C4-2B (cell line): ENCODE results near the gene EDC3.
"Not testable (repeated sequence)": the region's sequence is repeated elsewhere in the genome, so short reads cannot be mapped to it uniquely, and the experiment has no call there.

Experiments
- ZFX ChIP-seq: fragments of 450-650 bp; IDR thresholded peaks from 2 replicates; pipeline ENCODE4 v1.6.1; 2017
- TF ChIP-seq, protein P1 (sequence below): fragments of 450-650 bp; conservative IDR thresholded peaks from 2 replicates; pipeline ENCODE4 v1.5.1; 2017; ENCODE audit warnings: mild to moderate bottlenecking

DNA sequence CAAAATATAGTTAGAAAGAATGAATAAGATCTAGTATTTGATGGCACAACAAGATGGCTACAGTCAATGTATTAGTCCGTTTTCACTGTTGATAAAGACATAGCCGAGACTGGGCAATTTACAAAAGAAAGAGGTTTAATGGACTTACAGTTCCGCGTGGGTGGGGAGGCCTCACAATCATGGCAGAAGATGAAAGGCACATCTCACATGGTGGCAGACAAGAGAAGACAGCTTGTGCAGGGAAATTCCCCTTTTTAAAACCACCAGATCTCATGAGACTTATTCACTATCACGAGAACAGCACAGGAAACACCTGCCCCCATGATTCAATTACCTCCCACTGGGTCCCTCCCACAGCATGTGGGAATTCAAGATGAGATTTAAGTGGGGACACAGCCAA is 42.4 kb upstream of the EDC3 start:
- TF ChIP-seq, protein P1, sequence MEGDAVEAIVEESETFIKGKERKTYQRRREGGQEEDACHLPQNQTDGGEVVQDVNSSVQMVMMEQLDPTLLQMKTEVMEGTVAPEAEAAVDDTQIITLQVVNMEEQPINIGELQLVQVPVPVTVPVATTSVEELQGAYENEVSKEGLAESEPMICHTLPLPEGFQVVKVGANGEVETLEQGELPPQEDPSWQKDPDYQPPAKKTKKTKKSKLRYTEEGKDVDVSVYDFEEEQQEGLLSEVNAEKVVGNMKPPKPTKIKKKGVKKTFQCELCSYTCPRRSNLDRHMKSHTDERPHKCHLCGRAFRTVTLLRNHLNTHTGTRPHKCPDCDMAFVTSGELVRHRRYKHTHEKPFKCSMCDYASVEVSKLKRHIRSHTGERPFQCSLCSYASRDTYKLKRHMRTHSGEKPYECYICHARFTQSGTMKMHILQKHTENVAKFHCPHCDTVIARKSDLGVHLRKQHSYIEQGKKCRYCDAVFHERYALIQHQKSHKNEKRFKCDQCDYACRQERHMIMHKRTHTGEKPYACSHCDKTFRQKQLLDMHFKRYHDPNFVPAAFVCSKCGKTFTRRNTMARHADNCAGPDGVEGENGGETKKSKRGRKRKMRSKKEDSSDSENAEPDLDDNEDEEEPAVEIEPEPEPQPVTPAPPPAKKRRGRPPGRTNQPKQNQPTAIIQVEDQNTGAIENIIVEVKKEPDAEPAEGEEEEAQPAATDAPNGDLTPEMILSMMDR = not testable (repeated sequence)
- not testable (repeated sequence) for TF ChIP-seq ZFX
